Nephron (organoid): ENCODE results near the gene TIMP1.
A peak's percentile ranks its signal among the peaks of the same experiment; 100 is the strongest.

ENCODE experiments used
- H3K27ac Mint-ChIP-seq, 3 experiments: 2 replicates each; pipeline ENCODE4 v1.8.0; 2020; ENCODE audit warnings: mixed read lengths in 3 of 3, mild to moderate bottlenecking in 2 of 3, moderate library complexity in 1 of 3
- H3K27me3 Mint-ChIP-seq: 2 replicates; pipeline ENCODE4 v1.8.0; 2021; ENCODE audit warnings: low read depth, mild to moderate bottlenecking, moderate library complexity, mixed read lengths
- H3K36me3 Mint-ChIP-seq: 2 replicates; pipeline ENCODE4 v1.8.0; 2020; ENCODE audit warnings: low read depth, mixed read lengths
- H3K4me1 Mint-ChIP-seq: 2 replicates; pipeline ENCODE4 v1.8.0; 2020; ENCODE audit warnings: mixed read lengths
- H3K4me3 Mint-ChIP-seq, 3 experiments: 2 replicates each; pipeline ENCODE4 v1.8.0; 2020; ENCODE audit warnings: mild to moderate bottlenecking in 3 of 3, mixed read lengths in 3 of 3, moderate library complexity in 2 of 3
- H3K9me3 Mint-ChIP-seq: 2 replicates; pipeline ENCODE4 v1.8.0; 2020; ENCODE audit warnings: mixed read lengths
- CTCF ChIP-seq, 3 experiments: fragments of 200-600 bp; sonication (generic); IDR thresholded peaks; one replicate each; pipeline ENCODE4 v1.5.0; 2021; ENCODE audit warnings: antibody characterized with exemption in 3 of 3; ENCODE audit not compliant: unreplicated experiment in 3 of 3

TIMP1 gene

GRCh38 chrX:47587091-47587891 is 5.1 kb downstream of the TIMP1 start:
- H3K27me3 Mint-ChIP-seq: no peaks in the 10 kb centered on the region
- no peak overlapping the region for H3K27ac Mint-ChIP-seq
- peaks cover 17% of the 10 kb centered on the region for H3K4me1 Mint-ChIP-seq
- no peak for TF ChIP-seq CTCF (IDR thresholded peaks at IDR 0.05; ENCODE audit: unreplicated experiment in 3 of 3)
- peaks cover 13% of the 10 kb centered on the region for H3K9me3 Mint-ChIP-seq
- no peaks in the 10 kb centered on the region for H3K36me3 Mint-ChIP-seq
- H3K4me3 Mint-ChIP-seq: no peak overlapping the region

- Mint-ChIP-seq H3K4me3 (no peak overlapping the region), H3K36me3 (no peaks in the 10 kb centered on the region), H3K4me1 (peaks cover 17% of the 10 kb centered on the region), H3K27ac (no peak overlapping the region), H3K27me3 (no peaks in the 10 kb centered on the region), H3K9me3 (peaks cover 13% of the 10 kb centered on the region)
- TF ChIP-seq CTCF (IDR thresholded peaks at IDR 0.05; ENCODE audit: unreplicated experiment in 3 of 3): no peak
These were observed 5.9 kb downstream of the TIMP1 start for GRCh38 chrX:47587906-47588735.

GRCh38 chrX:47590984-47591383 is 8.7 kb downstream of the TIMP1 start:
- no peak for TF ChIP-seq CTCF (IDR thresholded peaks at IDR 0.05; ENCODE audit: unreplicated experiment in 3 of 3)
- no peak overlapping the region for H3K4me3 Mint-ChIP-seq
- H3K27ac Mint-ChIP-seq: no peak overlapping the region
- peaks cover 10% of the 10 kb centered on the region for H3K9me3 Mint-ChIP-seq
- H3K4me1 Mint-ChIP-seq: peaks cover under 1% of the 10 kb centered on the region
- H3K27me3 Mint-ChIP-seq: no peaks in the 10 kb centered on the region
- H3K36me3 Mint-ChIP-seq: no peaks in the 10 kb centered on the region

GRCh38 chrX:47593522-47593921 is 11.3 kb downstream of the TIMP1 start:
- H3K4me3 Mint-ChIP-seq: no peak overlapping the region
- no peak for TF ChIP-seq CTCF (IDR thresholded peaks at IDR 0.05; ENCODE audit: unreplicated experiment in 3 of 3)
- peaks cover 3% of the 10 kb centered on the region for H3K36me3 Mint-ChIP-seq
- peaks cover 25% of the 10 kb centered on the region for H3K9me3 Mint-ChIP-seq
- no peaks in the 10 kb centered on the region for H3K4me1 Mint-ChIP-seq
- H3K27ac Mint-ChIP-seq: no peak overlapping the region
- H3K27me3 Mint-ChIP-seq: no peaks in the 10 kb centered on the region

GRCh38 chrX:47595716-47596251 is 13.5 kb downstream of the TIMP1 start:
- H3K4me3 Mint-ChIP-seq: no peak overlapping the region
- H3K27ac Mint-ChIP-seq: peak overlapping the region in 2 of 3 experiments; percentile 43 to 70
- H3K27me3 Mint-ChIP-seq: no peaks in the 10 kb centered on the region
- peaks cover 3% of the 10 kb centered on the region for H3K36me3 Mint-ChIP-seq
- H3K4me1 Mint-ChIP-seq: no peaks in the 10 kb centered on the region
- peaks cover 29% of the 10 kb centered on the region for H3K9me3 Mint-ChIP-seq
- no peak for TF ChIP-seq CTCF (IDR thresholded peaks at IDR 0.05; ENCODE audit: unreplicated experiment in 3 of 3)
